NCI-H524 (cell line): Measurements from ENCODE around the gene CISD3.

Experiments used
- DNase-seq, 2 experiments: peaks; one replicate each; lab custom pipeline; 2025; lab: John Stamatoyannopoulos, UW

The CISD3 gene

DNA sequence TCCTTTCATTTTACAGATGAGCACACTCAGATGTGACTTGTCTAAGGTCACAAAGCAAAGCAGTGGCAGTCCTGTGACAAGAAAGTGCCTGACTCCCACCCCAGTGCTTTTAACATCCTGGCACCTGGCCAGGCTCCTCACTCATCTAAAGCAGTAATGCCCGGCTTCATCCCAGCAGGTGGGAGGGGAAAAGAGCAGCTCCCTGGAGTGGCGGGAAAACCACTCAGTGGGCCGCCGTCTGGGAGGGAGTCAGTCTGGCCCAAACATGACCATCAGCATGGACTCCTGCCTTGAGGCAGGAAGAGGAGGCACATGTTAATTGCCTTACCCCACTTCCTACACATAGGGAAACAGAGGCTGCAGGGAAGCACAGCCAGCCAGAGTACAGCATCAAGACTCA, 15.4 kb downstream of the CISD3 start:
- peak; percentile 74 to 89 for DNase-seq

DNA sequence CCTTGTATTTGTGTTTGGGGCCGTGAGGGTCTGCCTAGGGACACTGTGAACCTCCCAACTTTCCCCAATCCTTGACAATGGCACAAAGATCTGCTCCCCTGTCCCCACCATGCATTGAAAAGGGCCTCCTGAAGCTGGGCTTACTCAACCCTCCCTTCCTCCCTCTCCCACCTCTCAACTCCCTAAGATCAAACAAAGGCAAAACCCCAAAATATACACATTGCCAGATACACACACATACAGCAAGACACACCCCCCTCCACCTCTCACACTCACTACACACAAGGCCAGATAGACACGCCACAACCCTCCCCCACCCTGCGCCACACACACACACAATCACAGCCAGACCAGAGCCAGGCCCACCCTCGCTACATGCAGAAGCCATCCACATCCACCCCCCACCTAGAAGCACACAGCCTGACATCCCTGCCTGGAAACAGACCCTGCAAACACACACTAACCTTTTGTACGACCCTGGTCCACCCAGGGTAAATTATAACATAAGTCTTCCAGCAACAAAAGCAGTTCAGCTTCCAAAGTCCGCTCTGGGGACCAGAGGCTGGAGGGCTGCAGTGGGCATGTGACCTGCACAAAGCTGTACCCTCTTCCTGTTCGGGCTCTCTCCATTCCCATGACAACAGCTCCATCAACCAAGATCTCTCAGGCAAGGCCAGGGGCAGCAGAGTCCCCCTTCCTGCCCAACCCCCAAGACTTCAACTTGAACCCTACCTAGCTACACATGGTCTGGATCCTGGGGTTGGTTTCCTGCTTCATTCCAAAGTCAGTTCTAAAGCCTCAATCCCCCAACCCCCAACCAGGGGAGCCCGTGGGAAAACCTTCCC, 16.1 kb downstream of the CISD3 start:
- no peak for DNase-seq

DNA sequence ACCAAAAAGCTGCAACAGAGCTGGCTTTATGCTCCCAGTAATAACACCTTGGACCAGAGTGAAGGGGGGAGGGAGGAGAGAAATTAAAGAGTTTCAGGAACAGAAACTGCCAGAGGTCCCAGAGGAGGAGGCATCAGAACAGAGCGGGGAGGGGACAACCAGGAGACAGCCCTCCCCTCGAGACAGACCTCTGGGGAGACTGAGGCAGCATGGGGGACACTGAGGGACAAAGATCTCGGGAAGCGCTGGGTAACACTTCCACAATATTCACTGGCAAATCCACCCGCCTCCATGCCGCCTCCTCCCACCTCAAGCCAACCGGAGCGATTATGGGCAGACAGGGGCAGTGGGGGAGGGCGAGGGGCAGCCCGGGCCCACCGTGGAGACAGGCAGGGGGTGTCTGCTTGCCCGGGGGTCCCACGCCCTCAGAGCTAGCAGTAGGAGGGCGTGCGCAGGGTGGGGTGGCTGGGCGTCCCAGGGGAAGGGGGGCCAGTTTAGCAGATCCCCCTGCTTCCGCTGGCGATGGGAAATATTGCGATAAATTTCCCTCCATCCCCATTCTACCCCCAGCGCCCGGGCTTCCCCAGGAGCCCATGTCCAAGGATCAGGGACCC, 16.8 kb downstream of the CISD3 start:
- DNase-seq: no peak

DNA sequence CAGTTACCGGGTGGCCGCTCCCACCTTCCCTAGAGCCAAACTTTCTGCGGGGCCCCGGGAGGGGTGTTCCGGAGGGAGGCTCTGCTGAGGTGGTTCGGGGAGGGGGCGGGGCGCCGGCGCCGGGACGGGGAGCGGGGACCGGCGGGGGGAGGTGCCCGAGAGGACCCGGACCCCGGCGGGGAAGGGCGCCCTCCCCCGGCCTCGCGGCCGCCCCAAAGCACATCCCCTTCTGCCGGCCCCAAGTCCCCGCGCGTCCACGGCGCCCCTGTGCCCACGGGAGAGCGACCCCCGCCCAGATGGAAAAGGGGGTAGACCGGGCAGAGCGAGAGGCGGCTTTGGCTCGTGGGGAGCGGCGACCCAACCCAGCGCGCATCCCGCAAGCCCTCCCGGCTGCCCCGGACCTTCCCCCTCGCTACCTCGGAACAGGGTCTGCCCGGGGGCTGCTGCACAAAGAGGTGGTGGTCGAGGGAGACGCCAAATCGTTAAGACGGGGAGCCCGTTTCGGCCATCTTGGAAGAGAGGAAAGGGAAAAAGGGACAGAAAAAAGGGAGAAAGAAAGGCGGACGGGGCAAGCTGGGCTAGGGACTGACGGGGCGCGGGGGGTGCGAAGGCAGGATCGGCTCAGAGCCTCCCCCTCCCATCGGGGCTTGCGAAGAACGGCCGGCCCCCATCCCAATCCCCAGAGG, 17.5 kb downstream of the CISD3 start:
- peak; percentile 28 to 69 for DNase-seq

DNA sequence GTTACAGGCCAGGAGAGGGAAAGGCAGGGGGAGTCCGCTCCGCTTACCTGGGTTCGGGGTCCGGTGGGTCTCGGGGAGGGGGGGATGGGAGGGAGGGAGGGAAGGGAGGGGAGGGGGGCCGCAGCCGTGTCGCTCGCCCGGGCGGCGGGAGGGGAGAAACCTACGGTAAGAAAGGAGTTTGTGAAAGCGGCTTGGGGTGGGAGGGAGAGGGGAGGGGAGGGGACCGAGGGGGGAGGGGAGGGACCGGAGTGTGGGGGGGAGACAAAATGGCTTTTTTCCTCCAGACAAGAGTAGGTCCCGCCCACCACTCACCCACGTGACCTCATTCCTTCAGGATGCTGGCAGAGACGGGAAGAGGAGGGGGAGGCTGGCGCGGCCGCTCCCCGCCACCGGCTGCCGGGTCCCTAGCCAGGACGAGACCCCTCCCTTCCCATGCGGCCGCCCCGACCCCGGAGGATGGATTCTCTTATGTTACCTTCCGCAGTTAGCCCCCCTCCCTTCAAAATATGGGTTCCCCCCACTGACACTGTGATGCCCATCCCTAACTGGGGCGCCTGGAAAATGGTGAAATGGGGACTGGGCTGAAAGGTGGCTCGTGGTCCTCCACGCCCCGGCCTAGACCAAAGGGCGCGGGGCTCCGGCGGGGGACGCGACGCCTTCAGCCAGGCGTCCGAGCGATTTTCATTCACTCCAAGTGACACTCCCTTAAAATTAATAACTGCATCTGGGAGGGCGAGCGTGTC, 18.2 kb downstream of the CISD3 start, which contains the start of gene PCGF2:
Gene PCGF2 (minus strand): TSS at position 188 of the 743 bp plus-strand sequence. CDS start 7,934 bp downstream, outside the sequence.
- peak; percentile 96 to 97 for DNase-seq

DNA sequence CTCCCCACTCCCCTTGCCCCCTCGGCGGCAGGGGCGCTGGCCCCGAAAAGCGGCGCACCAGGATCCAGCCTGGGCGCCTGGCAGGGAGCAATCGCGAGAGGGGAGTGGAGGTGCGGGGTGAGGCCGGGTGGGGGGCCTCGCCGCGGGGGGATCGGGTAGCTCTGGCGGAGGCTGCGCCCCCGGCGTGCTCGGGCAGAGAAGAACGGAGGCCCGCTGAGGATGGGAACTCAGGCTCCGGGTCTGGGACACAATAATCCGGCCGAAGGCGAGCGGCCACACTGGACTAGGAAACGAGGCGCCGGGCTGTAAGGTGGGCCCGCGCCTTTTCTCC, 18.7 kb downstream of the CISD3 start:
- no peak for DNase-seq

DNA sequence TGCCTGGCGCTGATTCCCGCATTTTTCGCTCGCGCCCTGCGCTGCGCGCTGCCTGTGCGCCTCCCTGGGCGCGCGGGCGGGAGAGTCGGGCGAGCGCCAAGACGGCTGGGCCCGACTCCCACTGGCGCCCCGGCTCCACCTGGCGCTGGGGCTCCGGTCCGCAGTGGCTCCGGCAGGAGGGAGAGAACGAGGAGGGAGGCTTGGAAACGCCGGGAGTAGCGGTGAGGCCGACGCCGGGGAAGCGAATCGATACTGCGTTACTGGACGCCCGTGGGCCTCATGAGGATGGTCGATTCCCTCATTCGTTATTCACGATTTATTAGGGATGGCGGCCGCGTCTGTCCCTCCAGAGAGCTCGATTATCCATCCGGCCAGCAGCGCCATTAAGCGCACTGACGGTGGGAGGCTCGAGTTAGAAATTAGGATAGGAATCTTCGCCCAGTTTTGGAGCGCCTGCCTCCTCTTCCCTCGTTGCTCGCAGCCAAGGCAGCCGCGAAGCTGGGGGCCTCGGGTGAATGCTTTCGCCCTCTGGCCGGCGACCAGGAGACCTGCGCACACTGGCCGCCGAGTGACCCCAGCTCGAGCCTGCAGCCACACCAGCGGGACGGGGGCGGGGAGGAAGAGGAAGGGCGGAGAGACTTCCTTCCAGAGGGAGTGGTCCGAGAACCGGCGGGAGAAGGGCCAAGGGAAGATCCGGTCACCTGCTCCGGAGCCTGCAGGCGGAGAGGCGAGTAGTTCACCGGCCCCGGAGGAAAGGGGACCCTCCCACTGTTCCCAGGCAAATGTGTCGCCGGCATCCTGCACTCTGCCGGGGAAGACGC, 19.3 kb downstream of the CISD3 start:
- DNase-seq: peak; percentile 73 to 79

DNA sequence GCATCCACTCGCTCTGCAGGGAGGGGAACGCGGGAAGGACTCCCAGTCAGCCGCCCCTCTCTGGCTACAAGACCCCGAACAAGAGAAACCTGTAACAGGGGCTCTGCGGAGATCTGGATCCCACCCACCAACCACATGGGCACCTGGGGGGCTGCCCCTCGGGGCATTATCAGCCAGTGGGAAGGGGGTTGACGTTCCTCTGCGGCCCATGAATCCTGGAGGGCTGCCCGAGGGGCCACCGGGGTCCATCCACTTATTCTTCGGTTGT, 19.8 kb downstream of the CISD3 start:
- DNase-seq: no peak

DNA sequence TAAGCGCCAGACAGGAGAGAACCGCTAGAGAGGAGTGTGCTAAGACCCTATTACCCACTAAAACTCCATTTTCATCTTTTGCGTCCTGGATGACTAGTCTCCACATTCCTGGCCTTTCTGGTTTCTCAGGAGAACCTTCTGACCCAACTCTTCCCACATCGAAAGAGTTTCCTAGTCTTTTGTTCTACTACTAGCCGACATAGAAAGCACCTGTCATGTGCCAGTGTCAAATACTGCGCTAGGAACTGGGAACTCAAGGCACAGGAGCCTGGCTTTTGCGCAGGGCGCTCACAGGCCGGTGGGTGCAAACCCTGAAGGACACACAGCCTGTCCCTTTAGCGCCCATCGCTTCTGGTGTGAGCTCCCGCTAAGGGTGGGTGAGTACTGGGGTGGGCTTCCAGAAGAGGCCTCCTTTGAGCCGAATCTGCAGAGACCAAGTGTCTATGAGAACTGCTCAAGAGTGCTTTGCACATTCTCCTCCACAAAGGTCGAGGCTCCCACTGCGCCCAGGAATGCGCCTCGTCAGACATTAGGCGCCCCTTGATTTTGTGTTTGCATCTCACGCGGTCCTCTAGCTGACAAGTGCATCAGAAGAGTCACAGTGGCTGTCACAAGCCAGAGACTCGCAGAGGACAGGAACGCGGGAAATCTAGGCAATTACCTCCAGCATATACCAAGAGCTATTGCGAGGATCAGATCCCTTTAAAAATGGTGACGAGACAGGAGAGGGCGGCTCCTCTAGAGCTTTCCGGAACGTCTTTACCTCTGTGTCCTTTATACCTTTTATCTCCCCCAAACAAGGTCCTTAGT, 20.4 kb downstream of the CISD3 start:
- DNase-seq: peak in 1 of 2 experiments; percentile 51

DNA sequence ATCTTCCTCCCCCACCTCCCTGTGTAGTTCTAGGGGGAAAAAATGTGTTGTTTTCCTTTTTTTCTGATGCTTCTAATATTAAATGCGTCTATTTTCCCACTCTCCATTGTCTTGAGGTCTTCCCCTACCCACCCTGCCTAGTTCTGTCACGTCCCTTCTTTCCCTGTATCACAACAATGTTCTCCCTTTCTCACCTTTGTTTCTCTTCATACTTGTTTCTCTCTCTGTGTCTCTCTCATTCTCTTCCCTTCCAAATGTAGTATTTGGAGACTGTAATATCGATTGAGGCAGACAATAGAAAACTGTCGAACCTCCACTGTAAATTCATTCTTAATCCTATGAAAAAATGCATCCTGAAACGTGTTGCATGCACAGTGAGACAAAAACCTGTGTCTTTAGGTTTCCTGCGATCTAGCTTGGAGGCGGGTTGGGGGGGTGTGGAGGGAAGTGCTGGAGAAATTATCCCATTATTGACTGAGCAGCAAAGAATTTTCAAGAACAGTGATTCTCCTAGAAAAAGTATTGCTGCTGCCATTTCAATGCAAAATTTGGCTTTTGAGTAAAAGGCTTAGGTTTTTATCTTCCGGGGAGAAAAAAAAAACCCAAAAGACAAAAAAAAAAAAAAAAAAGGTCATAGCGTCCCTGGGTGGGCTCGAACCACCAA, 21.1 kb downstream of the CISD3 start:
- peak in 1 of 2 experiments; percentile 70 for DNase-seq

DNA sequence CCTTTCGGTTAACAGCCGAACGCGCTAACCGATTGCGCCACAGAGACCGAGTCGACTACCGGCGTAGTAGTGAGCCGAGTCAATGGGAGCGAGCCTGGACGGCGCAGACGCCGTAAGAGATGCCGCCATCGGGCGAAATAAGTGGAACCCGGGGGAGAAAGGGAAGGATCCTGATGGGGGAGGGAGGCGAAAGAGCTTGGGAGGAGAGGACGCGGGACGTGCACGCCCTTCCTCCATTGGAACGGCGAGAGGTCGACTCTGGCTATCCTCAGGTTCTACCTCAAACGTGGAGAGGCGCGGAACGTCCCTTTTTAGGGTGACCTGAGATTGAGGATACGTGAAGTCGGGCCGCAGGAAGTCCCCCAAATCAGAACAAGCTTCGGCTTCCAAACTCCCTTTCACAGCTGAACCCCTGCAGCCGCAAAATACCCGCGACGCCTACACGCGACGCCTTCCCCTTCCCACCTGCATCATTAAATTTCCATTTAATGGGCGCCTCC, 21.7 kb downstream of the CISD3 start:
- DNase-seq: peak; percentile 76 to 89

DNA sequence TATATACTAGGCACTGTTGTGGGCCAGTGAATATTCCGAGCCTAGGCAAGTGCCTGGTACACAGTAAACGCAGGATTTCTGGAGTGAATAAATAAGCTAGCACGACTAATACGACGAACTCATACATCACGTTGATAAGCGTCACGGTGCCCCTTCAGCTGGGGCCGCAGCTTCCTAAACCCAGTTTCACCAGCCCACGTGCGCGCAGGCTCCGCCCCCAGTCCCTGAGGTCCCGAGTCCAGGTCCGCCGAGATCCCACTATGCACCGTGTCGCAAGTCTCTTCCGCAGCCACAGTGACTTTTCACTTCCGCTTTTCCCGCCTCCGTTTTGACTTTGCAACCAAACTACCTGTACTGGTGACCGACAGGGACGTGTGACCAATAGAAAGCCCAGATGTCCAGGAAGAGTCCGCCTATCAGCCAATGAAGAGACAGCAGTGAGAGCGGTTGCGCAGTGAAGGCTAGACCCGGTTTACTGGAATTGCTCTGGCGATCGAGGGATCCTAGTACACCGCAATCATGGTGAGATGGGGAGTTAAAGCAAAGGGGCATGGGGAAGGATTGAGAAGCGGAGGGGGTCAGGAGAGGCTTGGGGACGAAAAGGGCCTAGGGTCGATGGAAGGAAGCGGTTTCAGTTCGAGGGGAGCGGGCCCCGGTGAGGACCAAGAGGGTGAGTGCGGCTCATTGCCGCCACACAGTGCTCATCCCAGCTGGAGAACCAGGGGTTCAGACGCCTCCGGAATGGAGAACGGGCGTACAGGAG, 22.3 kb downstream of the CISD3 start, which contains the start of gene PSMB3:
Gene PSMB3 (plus strand): TSS at position 434 of the 763 bp plus-strand sequence. CDS start 86 bp downstream, at position 520.
- peak; percentile 99 to 100 for DNase-seq

DNA sequence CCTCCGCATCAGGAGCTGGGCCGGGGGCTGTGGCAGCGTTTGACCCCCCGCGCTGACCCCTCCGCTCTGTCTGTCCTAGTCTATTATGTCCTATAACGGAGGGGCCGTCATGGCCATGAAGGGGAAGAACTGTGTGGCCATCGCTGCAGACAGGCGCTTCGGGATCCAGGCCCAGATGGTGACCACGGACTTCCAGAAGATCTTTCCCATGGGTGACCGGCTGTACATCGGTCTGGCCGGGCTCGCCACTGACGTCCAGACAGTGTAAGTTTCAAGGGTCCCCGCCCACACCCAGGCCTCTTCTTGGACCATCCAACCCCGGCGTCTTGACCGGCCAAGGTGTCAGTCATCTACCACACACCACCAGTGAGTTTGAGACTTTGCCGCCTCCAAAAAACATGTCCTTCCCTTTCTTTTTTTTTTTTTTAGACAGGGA, 22.9 kb downstream of the CISD3 start:
- DNase-seq: no peak

DNA sequence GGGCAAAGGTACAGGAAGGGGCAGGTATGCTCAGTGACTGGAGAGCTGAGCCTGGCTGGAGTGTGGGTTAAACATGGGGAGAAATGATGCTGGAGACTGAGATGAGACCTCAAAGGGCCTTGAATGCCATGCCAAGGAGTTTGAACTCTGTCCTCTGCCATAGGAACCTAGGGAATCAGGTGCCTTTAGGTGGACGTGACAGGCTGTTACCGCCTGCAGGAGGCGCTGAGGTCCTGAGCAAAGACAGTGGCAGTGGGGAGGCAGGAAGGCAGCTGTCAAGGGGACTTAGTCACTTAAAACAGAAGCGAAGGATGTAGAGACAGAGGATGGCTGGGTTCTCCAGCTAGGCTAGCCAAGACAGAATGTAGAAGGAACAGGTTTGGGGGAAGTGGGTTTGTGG, 31.5 kb downstream of the CISD3 start:
- peak in 1 of 2 experiments; percentile 62 for DNase-seq

DNA sequence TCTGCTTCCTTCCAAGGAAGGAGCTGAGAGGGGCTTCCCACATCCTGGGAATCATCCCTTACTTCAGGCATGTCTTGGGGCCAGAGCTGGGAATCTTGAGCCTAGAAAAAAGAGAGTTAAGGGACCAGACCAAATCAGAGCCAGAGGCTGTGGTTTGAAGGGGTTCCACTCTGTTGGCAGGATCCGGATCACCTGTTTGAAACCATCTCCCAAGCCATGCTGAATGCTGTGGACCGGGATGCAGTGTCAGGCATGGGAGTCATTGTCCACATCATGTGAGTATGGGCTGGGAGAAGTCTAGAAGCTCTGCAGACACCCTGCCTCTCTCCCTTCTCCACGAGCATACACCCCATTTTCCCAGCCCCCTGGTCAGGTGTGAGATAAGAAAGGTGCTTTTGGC, 32.1 kb downstream of the CISD3 start:
- DNase-seq: no peak

DNA sequence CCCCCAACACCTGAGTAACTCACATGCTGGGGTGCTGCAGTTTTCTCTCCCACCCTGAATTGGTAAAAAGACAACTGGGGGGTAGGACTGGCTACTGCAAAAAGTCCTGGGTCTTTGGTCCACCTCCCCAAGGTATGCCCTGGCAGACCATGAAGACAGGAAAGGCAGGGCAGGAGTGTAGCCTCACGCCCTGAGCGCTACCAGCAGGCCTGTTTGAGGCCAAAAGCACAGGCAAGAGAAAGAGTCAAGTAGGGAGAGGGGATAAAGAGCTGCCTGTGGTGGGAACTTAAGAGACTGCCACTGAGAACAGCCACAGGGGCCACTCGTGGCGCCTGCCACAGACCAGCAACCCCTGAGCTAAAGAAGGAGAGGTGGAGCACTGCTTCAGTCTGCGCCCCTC, 36.2 kb downstream of the CISD3 start:
- DNase-seq: no peak

DNA sequence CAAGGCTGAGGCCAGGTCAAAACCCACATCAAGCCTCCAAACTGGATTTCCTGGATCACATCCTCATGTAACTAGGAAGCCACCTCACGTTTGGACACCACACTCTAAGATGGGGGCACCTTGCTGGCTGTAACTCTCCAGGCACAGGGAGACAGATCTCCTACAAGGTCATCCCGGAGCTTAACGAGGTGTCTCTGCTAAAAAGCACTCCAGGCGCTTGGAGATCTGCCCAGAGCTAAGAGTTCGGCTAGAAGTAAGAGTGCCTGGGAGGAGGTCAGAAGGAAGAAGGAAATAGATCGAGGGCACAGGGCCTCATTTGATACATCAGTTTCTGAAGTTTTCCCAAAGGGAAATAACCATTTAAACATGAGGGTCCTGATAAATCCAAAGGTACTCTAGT, 38.3 kb downstream of the CISD3 start:
- no peak for DNase-seq

DNA sequence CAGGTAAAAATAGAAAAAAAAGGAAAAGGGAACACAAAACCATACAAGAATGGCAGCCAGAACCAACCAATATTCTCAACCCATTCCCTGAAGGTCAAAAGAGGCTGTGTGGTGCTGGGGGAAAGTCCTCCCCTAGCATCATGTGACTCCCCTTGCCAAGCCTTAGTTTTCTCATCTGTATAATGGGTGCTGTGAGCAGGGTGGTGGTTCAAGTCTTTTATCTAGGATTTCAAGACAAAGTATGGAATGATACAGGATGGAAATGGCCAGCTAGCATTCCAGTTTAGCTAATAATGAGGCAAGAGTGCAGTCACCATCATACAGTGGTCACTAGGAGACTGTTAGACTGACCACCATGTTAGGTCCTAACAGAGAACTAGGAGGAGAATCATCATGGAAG, 43.1 kb downstream of the CISD3 start:
- DNase-seq: no peak

DNA sequence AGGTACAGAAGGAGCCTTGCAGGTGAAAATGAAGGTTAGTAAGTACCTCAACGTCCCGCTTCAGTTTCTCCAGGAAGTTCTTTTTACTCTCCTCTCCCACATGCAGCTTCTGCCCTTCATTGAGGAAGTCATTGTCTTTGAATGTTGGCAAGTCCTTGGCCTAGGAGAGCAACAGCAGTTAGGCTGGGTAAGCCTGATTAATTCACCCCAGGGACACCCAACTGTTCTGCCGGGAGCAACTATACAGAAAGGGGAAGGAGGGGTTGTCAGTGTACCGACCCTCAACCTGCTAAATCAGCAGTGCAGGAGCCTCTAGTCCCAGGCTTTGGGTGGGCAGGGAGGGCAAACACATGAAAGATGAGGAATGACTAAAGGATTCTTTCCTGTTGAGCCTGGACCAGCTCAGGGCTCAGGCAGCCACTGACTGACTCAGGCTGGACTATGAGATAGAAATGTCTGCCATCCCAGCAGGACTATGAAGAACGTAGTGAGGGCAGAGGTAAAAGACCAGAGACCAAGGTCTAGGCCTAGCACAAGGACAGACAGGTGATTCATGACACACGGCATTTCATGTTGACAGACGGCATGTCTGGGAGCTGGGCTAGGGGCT, 47.6 kb downstream of the CISD3 start:
- no peak for DNase-seq
